SK-N-SH (cell line): ENCODE measurements around the gene CAMKMT. TPM values are rescaled to one million over a fixed set of nuclear protein-coding genes. Genes with fewer than 3 reads are reported as not detected.

Experiments
- CTCF ChIA-PET: fragments of 300-600, 350-600 bp; formaldehyde crosslinking; extraction: SDS; loops from one replicate; lab custom pipeline; 2021; lab: Yijun Ruan, JAX
- POLR2A ChIA-PET: fragments of 350-600 bp; sonication (Branson Sonifier 250); formaldehyde crosslinking; extraction: SDS; loops from one replicate; lab custom pipeline; 2020; ENCODE audit warnings: antibody characterized with exemption, inconsistent platforms; lab: Yijun Ruan, JAX
- DNase-seq: peaks from one replicate; pipeline ENCODE4 v3.0.0; 2012
- H2AFZ ChIP-seq: fragments of 200-600 bp; sonication (generic); 2 replicates; pipeline ENCODE4 v1.8.1; 2016; ENCODE audit warnings: antibody characterized with exemption, mild to moderate bottlenecking, low read depth
- H3F3A ChIP-seq: fragments of 200-600 bp; sonication (generic); replicated peaks from 2 replicates; pipeline ENCODE3; 2016; ENCODE audit warnings: antibody characterized with exemption, mild to moderate bottlenecking; ENCODE audit not compliant: insufficient read depth
- H3K27ac ChIP-seq, 2 experiments: fragments of 200-500 bp in 1 of 2; fragments of 200-600 bp in 1 of 2; sonication (Bioruptor generic) in 1 of 2; sonication (generic), shearing (Covaris generic) in 1 of 2; 2 replicates each; pipeline versions ENCODE4 v1.5.1 to v1.6.1; 2014 to 2016; ENCODE audit warnings: low read depth in 2 of 2, inconsistent platforms in 1 of 2, low read length in 1 of 2, mild to moderate bottlenecking in 1 of 2, mixed read lengths in 1 of 2
- H3K27me3 ChIP-seq: fragments of 200-600 bp; sonication (generic), shearing (Covaris generic); 2 replicates; pipeline ENCODE4 v1.6.1; 2016; ENCODE audit warnings: mixed run types; ENCODE audit not compliant: insufficient read depth
- H3K36me3 ChIP-seq, 2 experiments: fragments of 200-500 bp in 1 of 2; fragments of 200-600 bp in 1 of 2; sonication (Bioruptor generic) in 1 of 2; sonication (generic) in 1 of 2; replicated peaks in 1 of 2; 2 replicates each; pipeline versions ENCODE3 to v1.5.1; 2014 to 2016; ENCODE audit warnings: low read length in 1 of 2, mild to moderate bottlenecking in 1 of 2; ENCODE audit not compliant: insufficient read depth in 2 of 2, control insufficient read depth in 1 of 2
- H3K4me1 ChIP-seq, 2 experiments: fragments of 200-500 bp in 1 of 2; fragments of 200-600 bp in 1 of 2; sonication (Bioruptor generic) in 1 of 2; sonication (generic), shearing (Covaris generic) in 1 of 2; 2 replicates each; pipeline versions ENCODE4 v1.5.1 to v1.6.1; 2014 to 2016; ENCODE audit warnings: low read depth in 1 of 2, low read length in 1 of 2, mixed run types in 1 of 2; ENCODE audit not compliant: insufficient read depth in 2 of 2, control insufficient read depth in 1 of 2
- H3K4me2 ChIP-seq: fragments of 200-600 bp; sonication (generic), shearing (Covaris generic); 2 replicates; pipeline ENCODE4 v1.6.1; 2017; ENCODE audit warnings: mixed run types
- H3K4me3 ChIP-seq, 2 experiments: fragments of 200-500 bp in 1 of 2; fragments of 200-600 bp in 1 of 2; sonication (Bioruptor generic) in 1 of 2; sonication (generic), shearing (Covaris generic) in 1 of 2; 2 replicates each; pipeline versions ENCODE4 v1.5.1 to v1.8.1; 2014 to 2016; ENCODE audit warnings: low read depth in 2 of 2, inconsistent platforms in 1 of 2, low read length in 1 of 2, mild to moderate bottlenecking in 1 of 2, mixed read lengths in 1 of 2, moderate library complexity in 1 of 2
- H3K79me2 ChIP-seq: fragments of 200-600 bp; sonication (generic); 2 replicates; pipeline ENCODE4 v1.8.1; 2017; ENCODE audit warnings: mild to moderate bottlenecking; ENCODE audit not compliant: insufficient read depth
- H3K9ac ChIP-seq: fragments of 200-600 bp; sonication (generic); 2 replicates; pipeline ENCODE4 v1.6.1; 2017; ENCODE audit warnings: mixed run types
- H3K9me2 ChIP-seq: fragments of 200-600 bp; sonication (generic); 2 replicates; pipeline ENCODE4 v1.6.1; 2017; ENCODE audit warnings: mixed run types
- H3K9me3 ChIP-seq: fragments of 200-600 bp; sonication (generic); 2 replicates; pipeline ENCODE4 v1.6.1; 2017; ENCODE audit warnings: mixed run types, mild to moderate bottlenecking, moderate library complexity
- H4K20me1 ChIP-seq: fragments of 200-600 bp; sonication (generic); 2 replicates; pipeline ENCODE4 v1.6.1; 2017; ENCODE audit warnings: mild to moderate bottlenecking, mixed run types; ENCODE audit not compliant: insufficient read depth
- ELF1 ChIP-seq: IDR thresholded peaks from 2 replicates; pipeline ENCODE4 v1.4.0; 2012
- EP300 ChIP-seq, 2 experiments: IDR thresholded peaks; 2 replicates each; pipeline versions ENCODE4 v1.4.0 to v1.6.1; 2012; ENCODE audit warnings: borderline replicate concordance in 1 of 2, low read depth in 1 of 2, low read length in 1 of 2
- EZH2phosphoT487 ChIP-seq: fragments of 200-600 bp; sonication (generic); IDR thresholded peaks from 2 replicates; pipeline ENCODE4 v1.6.1; 2017; ENCODE audit warnings: low read depth, mixed run types, mild to moderate bottlenecking, antibody characterized with exemption, moderate library complexity, borderline replicate concordance
- FOXJ3 ChIP-seq: sonication (generic); formaldehyde crosslinking; IDR thresholded peaks from 2 replicates; pipeline ENCODE4 v1.5.1; 2020; ENCODE audit warnings: mild to moderate bottlenecking, missing genetic modification reagents
- GABPA ChIP-seq: IDR thresholded peaks from 2 replicates; pipeline ENCODE4 v1.4.0; 2012; ENCODE audit warnings: low read depth, mild to moderate bottlenecking
- JUND ChIP-seq: IDR thresholded peaks from 2 replicates; pipeline ENCODE4 v1.4.0; 2012
- MEF2A ChIP-seq: IDR thresholded peaks from 2 replicates; pipeline ENCODE4 v1.4.0; 2012; ENCODE audit warnings: low read depth, borderline replicate concordance
- MXI1 ChIP-seq: IDR thresholded peaks from 2 replicates; pipeline ENCODE4 v1.6.1; 2012; ENCODE audit warnings: mild to moderate bottlenecking, low read depth, low read length, improper control_type of control experiment
- NFIC ChIP-seq: IDR thresholded peaks from 2 replicates; pipeline ENCODE4 v1.4.0; 2012; ENCODE audit warnings: borderline replicate concordance
- POLR2AphosphoS5 ChIP-seq: IDR thresholded peaks from 2 replicates; pipeline ENCODE4 v1.6.1; 2012; ENCODE audit warnings: low read depth, low read length
- RAD21 ChIP-seq: IDR thresholded peaks from 2 replicates; pipeline ENCODE4 v1.6.1; 2012; ENCODE audit warnings: mild to moderate bottlenecking, low read length
- SMC3 ChIP-seq: IDR thresholded peaks from 2 replicates; pipeline ENCODE4 v1.6.1; 2012; ENCODE audit warnings: low read depth, low read length, improper control_type of control experiment
- TAF1 ChIP-seq: IDR thresholded peaks from 2 replicates; pipeline ENCODE4 v1.6.1; 2012; ENCODE audit warnings: low read depth, mild to moderate bottlenecking, low read length, moderate library complexity, borderline replicate concordance
- polyA plus RNA-seq, 3 experiments: library from polyadenylated mRNA; depleted of rRNA; stranded (reverse); fragments of >200 nt; gene quantifications; 2 replicates each; pipeline ENCODE4 v1.2.3, GENCODE V29; 2012
- TF ChIP-seq, protein P1 (sequence below): IDR thresholded peaks from 2 replicates; pipeline ENCODE4 v1.6.1; 2012; ENCODE audit warnings: mild to moderate bottlenecking, low read depth, low read length, moderate library complexity
- TF ChIP-seq, protein P2 (sequence below): IDR thresholded peaks from 2 replicates; pipeline ENCODE4; 2012
- TF ChIP-seq, protein P3 (sequence below): fragments of 200-600 bp; sonication (generic); IDR thresholded peaks from 2 replicates; pipeline ENCODE4 v1.6.1; 2017; ENCODE audit warnings: antibody characterized with exemption, mild to moderate bottlenecking, moderate library complexity
- TF ChIP-seq, protein P4 (sequence below): fragments of 150-350 bp; IDR thresholded peaks from 2 replicates; pipeline ENCODE4 v1.6.1; 2016; ENCODE audit warnings: mild to moderate bottlenecking, low read depth, low read length

CAMKMT gene
- polyA plus RNA-seq, 1 of the 3 experiments (the other 2 are of a cell fraction): 5.9 TPM

DNA sequence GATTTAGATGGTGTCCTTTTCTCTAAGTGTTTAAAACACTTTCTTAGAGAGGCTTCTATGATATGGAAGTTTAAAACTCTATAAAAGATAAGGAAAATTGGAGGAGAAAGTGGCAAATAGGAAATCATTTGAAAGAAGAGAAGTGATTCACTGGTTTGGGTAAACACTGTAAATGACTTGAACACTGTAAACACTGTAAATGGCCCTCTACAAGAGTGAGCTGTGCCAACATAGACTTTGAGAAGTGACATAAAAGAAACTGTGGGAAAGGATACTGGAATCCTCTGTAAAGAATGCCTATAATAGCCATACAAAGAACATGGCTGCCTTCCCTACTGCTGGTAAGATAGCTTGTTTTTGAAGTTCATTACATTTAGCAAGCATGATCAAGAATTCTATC lies 368.8 kb downstream of the CAMKMT start:
- CTCF ChIA-PET: interaction anchor here (0.9 to 1.8 kb wide), 5 partner anchors 11 to 251 kb away, joined by 3 to 5 read pairs (median 3); no protein-coding TSS in a partner anchor
- POLR2A ChIA-PET: no interaction called here

More for the DNA sequence above, 368.8 kb downstream of the CAMKMT start:
- H3K27me3 ChIP-seq: no peaks in the 10 kb centered on the region
- H2AFZ ChIP-seq: no peak overlapping the region
- H3K27ac ChIP-seq: no peak overlapping the region
- DNase-seq: no peak
- H3K9me2 ChIP-seq: no peaks in the 10 kb centered on the region
- no peaks in the 10 kb centered on the region for H3K79me2 ChIP-seq
- H3F3A ChIP-seq: no peaks in the 10 kb centered on the region
- no peaks in the 10 kb centered on the region for H3K36me3 ChIP-seq
- no peak overlapping the region for H3K4me3 ChIP-seq
- no peak overlapping the region for H3K9ac ChIP-seq
- TF ChIP-seq ELF1 (no peak), EP300 (IDR thresholded peaks at IDR 0.05; ENCODE audit: borderline replicate concordance in 1 of 2, low read depth in 1 of 2, low read length in 1 of 2) (no peak), GABPA (no peak), EZH2phosphoT487 (no peak), RAD21 (no peak), JUND (no peak), MEF2A (no peak), MXI1 (no peak), FOXJ3 (no peak), SMC3 (no peak), POLR2AphosphoS5 (no peak), TAF1 (no peak), NFIC (no peak)
- TF ChIP-seq, protein P1, sequence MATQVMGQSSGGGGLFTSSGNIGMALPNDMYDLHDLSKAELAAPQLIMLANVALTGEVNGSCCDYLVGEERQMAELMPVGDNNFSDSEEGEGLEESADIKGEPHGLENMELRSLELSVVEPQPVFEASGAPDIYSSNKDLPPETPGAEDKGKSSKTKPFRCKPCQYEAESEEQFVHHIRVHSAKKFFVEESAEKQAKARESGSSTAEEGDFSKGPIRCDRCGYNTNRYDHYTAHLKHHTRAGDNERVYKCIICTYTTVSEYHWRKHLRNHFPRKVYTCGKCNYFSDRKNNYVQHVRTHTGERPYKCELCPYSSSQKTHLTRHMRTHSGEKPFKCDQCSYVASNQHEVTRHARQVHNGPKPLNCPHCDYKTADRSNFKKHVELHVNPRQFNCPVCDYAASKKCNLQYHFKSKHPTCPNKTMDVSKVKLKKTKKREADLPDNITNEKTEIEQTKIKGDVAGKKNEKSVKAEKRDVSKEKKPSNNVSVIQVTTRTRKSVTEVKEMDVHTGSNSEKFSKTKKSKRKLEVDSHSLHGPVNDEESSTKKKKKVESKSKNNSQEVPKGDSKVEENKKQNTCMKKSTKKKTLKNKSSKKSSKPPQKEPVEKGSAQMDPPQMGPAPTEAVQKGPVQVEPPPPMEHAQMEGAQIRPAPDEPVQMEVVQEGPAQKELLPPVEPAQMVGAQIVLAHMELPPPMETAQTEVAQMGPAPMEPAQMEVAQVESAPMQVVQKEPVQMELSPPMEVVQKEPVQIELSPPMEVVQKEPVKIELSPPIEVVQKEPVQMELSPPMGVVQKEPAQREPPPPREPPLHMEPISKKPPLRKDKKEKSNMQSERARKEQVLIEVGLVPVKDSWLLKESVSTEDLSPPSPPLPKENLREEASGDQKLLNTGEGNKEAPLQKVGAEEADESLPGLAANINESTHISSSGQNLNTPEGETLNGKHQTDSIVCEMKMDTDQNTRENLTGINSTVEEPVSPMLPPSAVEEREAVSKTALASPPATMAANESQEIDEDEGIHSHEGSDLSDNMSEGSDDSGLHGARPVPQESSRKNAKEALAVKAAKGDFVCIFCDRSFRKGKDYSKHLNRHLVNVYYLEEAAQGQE: no peak
- TF ChIP-seq, protein P2, sequence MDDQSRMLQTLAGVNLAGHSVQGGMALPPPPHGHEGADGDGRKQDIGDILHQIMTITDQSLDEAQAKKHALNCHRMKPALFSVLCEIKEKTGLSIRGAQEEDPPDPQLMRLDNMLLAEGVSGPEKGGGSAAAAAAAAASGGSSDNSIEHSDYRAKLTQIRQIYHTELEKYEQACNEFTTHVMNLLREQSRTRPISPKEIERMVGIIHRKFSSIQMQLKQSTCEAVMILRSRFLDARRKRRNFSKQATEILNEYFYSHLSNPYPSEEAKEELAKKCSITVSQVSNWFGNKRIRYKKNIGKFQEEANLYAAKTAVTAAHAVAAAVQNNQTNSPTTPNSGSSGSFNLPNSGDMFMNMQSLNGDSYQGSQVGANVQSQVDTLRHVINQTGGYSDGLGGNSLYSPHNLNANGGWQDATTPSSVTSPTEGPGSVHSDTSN: no peak
- TF ChIP-seq, protein P3, sequence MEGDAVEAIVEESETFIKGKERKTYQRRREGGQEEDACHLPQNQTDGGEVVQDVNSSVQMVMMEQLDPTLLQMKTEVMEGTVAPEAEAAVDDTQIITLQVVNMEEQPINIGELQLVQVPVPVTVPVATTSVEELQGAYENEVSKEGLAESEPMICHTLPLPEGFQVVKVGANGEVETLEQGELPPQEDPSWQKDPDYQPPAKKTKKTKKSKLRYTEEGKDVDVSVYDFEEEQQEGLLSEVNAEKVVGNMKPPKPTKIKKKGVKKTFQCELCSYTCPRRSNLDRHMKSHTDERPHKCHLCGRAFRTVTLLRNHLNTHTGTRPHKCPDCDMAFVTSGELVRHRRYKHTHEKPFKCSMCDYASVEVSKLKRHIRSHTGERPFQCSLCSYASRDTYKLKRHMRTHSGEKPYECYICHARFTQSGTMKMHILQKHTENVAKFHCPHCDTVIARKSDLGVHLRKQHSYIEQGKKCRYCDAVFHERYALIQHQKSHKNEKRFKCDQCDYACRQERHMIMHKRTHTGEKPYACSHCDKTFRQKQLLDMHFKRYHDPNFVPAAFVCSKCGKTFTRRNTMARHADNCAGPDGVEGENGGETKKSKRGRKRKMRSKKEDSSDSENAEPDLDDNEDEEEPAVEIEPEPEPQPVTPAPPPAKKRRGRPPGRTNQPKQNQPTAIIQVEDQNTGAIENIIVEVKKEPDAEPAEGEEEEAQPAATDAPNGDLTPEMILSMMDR: no peak
- TF ChIP-seq, protein P4, sequence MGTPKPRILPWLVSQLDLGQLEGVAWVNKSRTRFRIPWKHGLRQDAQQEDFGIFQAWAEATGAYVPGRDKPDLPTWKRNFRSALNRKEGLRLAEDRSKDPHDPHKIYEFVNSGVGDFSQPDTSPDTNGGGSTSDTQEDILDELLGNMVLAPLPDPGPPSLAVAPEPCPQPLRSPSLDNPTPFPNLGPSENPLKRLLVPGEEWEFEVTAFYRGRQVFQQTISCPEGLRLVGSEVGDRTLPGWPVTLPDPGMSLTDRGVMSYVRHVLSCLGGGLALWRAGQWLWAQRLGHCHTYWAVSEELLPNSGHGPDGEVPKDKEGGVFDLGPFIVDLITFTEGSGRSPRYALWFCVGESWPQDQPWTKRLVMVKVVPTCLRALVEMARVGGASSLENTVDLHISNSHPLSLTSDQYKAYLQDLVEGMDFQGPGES: no peak
- H3K9me3 ChIP-seq: peaks cover 6% of the 10 kb centered on the region; the same call in 1 of the 2 replicates
- H3K4me2 ChIP-seq: no peak overlapping the region
- no peaks in the 10 kb centered on the region for H3K4me1 ChIP-seq
- no peaks in the 10 kb centered on the region for H4K20me1 ChIP-seq
